Osteocyte (in vitro differentiated cells): ENCODE measurements around the gene FAM174C. TPM values are rescaled to one million over a fixed set of nuclear protein-coding genes. Genes with fewer than 3 reads are reported as not detected.
"Not testable (repeated sequence)": the region's sequence is repeated elsewhere in the genome, so short reads cannot be mapped to it uniquely, and the experiment has no call there.

Experiments
- DNase-seq: peaks from one replicate; pipeline ENCODE4 v3.0.0; 2021; ENCODE audit warnings: mixed read lengths; ENCODE audit not compliant: unreplicated experiment; ENCODE audit errors: extremely low spot score
- H3K27ac Mint-ChIP-seq: one replicate; pipeline ENCODE4 v1.8.0; 2021; ENCODE audit warnings: mild to moderate bottlenecking, mixed read lengths; ENCODE audit not compliant: unreplicated experiment
- H3K27me3 Mint-ChIP-seq: one replicate; pipeline ENCODE4 v1.8.0; 2021; ENCODE audit warnings: mixed read lengths; ENCODE audit not compliant: unreplicated experiment
- H3K36me3 Mint-ChIP-seq: one replicate; pipeline ENCODE4 v1.8.0; 2021; ENCODE audit warnings: mixed read lengths; ENCODE audit not compliant: unreplicated experiment
- H3K4me1 Mint-ChIP-seq: one replicate; pipeline ENCODE4 v1.8.0; 2021; ENCODE audit warnings: mixed read lengths; ENCODE audit not compliant: unreplicated experiment
- H3K4me3 Mint-ChIP-seq: one replicate; pipeline ENCODE4 v1.8.0; 2021; ENCODE audit warnings: mild to moderate bottlenecking, moderate library complexity, mixed read lengths; ENCODE audit not compliant: unreplicated experiment
- H3K9me3 Mint-ChIP-seq: one replicate; pipeline ENCODE4 v1.8.0; 2021; ENCODE audit warnings: mixed read lengths; ENCODE audit not compliant: unreplicated experiment
- total RNA-seq: library from RNA; stranded (reverse); gene quantifications from 2 replicates; pipeline ENCODE4 v1.2.1, GENCODE V29; 2021
- TF ChIP-seq, protein P1 (sequence below): fragments of 200-600 bp; sonication (generic); IDR thresholded peaks from 2 replicates; pipeline ENCODE4 v1.5.0; 2021; ENCODE audit warnings: antibody characterized with exemption, mild to moderate bottlenecking, moderate library complexity

FAM174C gene
- total RNA-seq, 1 donor from 2014 or later, result 35.3 TPM

DNA sequence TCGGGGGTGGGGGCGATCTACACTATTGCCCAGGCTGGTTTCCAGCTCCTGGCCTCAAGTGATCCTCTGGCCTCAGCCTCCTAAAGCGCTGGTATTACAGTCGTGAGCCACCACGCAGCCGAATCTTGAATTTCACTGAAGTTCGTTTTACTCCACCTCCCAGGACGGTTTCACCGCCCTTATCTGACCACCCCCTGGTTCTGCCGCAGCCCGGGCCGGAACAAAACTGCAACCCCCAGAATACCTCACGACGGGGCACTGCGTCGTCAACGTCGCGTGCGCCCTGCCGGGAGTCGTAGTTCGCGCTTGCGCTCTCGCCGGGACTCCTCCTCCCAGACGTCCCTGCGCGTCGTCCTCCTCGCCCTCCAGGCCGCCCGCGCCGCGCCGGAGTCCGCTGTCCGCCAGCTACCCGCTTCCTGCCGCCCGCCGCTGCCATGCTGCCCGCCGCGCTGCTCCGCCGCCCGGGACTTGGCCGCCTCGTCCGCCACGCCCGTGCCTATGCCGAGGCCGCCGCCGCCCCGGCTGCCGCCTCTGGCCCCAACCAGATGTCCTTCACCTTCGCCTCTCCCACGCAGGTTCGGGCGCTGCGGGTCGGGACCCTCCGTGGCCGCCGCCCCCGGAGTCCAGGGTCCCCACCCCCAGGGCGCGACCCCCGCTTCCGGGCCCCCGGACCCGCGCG is 33.8 kb upstream of the FAM174C start, which contains the start of gene ATP5F1D:
Gene ATP5F1D, plus strand, starts transcription at position 335 of the 679 bp plus-strand sequence. Its CDS starts 100 bp downstream, at position 435.
- TF ChIP-seq, protein P1, sequence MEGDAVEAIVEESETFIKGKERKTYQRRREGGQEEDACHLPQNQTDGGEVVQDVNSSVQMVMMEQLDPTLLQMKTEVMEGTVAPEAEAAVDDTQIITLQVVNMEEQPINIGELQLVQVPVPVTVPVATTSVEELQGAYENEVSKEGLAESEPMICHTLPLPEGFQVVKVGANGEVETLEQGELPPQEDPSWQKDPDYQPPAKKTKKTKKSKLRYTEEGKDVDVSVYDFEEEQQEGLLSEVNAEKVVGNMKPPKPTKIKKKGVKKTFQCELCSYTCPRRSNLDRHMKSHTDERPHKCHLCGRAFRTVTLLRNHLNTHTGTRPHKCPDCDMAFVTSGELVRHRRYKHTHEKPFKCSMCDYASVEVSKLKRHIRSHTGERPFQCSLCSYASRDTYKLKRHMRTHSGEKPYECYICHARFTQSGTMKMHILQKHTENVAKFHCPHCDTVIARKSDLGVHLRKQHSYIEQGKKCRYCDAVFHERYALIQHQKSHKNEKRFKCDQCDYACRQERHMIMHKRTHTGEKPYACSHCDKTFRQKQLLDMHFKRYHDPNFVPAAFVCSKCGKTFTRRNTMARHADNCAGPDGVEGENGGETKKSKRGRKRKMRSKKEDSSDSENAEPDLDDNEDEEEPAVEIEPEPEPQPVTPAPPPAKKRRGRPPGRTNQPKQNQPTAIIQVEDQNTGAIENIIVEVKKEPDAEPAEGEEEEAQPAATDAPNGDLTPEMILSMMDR, result no peak
- peak within 1 kb of the TSS; percentile 79 for H3K4me3 Mint-ChIP-seq
- H3K27me3 Mint-ChIP-seq, result no peaks in the 10 kb centered on the region
- H3K9me3 Mint-ChIP-seq, result no peaks in the 10 kb centered on the region
- peak; percentile 97 for DNase-seq
- no peaks in the 10 kb centered on the region for H3K36me3 Mint-ChIP-seq
- peaks cover 43% of the 10 kb centered on the region for H3K4me1 Mint-ChIP-seq
- H3K27ac Mint-ChIP-seq, result peak within 1 kb of the TSS; percentile 95

DNA sequence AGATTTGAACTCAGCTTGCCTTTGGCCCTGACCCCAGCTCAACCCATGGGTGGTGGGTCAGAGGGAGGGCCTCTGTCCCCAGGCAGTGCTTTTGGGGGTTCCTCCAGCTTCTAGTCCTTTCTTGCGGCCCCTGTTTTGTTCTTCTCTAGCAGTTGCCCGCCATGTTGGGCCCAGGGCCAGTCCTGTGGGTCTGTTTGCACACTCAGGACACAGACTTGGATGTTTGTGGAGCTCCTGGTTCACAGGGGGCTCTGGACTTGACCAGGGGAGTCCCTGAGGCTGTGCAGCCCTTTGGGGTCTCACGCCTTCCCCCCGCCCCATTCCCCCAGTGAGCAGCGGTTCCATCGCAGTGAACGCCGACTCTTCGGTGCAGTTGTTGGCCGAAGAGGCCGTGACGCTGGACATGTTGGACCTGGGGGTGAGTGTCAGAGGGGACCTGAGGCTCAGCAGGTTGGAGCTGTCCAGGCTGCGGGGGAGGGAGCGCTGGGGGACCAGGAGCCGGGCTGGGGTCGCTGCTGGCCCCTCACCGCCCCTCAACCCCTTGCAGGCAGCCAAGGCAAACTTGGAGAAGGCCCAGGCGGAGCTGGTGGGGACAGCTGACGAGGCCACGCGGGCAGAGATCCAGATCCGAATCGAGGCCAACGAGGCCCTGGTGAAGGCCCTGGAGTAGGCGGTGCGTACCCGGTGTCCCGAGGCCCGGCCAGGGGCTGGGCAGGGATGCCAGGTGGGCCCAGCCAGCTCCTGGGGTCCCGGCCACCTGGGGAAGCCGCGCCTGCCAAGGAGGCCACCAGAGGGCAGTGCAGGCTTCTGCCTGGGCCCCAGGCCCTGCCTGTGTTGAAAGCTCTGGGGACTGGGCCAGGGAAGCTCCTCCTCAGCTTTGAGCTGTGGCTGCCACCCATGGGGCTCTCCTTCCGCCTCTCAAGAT is 31.3 kb upstream of the FAM174C start:
- TF ChIP-seq, protein P1, result peak; percentile 92
- DNase-seq, result peak; percentile 94
- Mint-ChIP-seq H3K4me1 (peaks cover 38% of the 10 kb centered on the region), H3K36me3 (no peaks in the 10 kb centered on the region), H3K4me3 (peak overlapping the region; percentile 60), H3K9me3 (no peaks in the 10 kb centered on the region), H3K27ac (peak overlapping the region; percentile 85), H3K27me3 (no peaks in the 10 kb centered on the region)

DNA sequence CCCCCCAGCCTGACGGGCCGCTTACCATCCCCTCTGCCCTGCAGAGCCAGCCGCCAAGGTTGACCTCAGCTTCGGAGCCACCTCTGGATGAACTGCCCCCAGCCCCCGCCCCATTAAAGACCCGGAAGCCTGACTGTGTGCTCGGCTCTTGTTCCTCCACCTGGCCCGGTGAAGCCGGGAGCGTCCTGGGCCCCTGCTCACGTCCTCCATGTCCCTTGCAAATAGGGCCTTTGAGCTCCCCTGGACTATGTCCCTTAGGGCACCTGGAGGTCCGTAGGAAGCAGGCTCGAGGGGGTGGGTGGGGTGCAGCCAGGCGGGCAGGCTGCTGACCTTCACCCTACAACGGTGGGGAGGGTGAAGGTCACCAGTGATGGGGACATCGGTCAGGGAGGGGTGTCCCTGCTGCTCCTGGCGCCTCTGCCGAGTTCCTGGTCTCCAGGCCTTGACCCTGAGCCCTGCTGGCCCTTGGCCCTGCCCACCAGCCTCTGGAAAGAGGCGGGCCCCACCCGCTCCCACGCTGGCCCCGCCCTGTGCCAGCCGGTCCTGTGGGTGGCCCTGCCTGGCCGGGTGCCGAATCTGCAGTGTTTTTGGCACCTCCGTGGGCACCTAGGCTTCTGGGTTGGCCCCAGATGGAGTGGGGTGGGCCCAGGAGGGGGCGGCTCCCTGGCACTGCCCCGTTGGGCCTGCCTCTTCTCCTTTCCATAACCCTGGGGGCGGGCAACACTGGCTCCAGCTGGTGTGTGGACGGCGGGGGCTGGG is 30.5 kb upstream of the FAM174C start:
- H3K4me3 Mint-ChIP-seq, result peak overlapping the region; percentile 60
- no peaks in the 10 kb centered on the region for H3K36me3 Mint-ChIP-seq
- H3K27ac Mint-ChIP-seq, result peak overlapping the region; percentile 85
- H3K9me3 Mint-ChIP-seq, result no peaks in the 10 kb centered on the region
- no peaks in the 10 kb centered on the region for H3K27me3 Mint-ChIP-seq
- TF ChIP-seq, protein P1, result no peak
- peaks cover 38% of the 10 kb centered on the region for H3K4me1 Mint-ChIP-seq
- DNase-seq, result no peak

DNA sequence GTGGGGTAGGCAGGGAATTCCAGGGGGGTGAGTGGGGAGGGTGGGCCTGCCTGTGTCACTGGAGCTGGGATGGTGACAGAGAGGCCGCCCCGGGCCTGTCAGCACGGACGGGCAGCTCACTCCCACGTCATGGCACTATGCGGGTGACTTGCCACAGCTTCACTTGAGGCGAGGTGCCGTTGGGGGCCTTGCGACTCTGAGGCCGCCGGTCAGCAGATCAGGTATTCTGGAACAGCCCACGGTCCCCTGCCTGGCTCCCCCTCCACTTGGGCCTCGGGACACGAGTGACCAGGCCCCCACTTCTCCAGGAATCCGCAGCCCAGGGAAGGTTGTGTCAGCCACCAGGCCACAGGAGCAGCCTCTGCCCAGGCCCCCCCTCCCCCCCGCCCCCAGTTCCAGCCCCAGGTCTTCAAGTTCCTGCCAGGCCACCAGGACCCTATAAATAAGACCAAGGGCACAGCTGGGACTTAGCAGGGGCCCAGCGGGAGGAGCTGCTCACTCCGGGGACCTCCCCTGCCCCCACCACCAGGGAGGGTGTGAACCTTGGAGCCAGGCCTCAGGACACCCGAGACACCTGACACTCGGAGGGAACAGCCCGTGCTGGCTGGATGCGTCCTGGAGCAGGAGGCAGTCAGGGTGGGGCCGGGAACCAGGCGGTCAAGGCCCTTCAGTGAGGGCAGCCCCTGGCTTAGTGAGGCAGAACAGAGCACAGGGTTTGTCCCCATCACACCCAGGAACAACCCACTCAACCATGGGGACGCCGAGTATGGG is 29.7 kb upstream of the FAM174C start:
- Mint-ChIP-seq H3K4me3 (no peak overlapping the region), H3K36me3 (no peaks in the 10 kb centered on the region)

DNA sequence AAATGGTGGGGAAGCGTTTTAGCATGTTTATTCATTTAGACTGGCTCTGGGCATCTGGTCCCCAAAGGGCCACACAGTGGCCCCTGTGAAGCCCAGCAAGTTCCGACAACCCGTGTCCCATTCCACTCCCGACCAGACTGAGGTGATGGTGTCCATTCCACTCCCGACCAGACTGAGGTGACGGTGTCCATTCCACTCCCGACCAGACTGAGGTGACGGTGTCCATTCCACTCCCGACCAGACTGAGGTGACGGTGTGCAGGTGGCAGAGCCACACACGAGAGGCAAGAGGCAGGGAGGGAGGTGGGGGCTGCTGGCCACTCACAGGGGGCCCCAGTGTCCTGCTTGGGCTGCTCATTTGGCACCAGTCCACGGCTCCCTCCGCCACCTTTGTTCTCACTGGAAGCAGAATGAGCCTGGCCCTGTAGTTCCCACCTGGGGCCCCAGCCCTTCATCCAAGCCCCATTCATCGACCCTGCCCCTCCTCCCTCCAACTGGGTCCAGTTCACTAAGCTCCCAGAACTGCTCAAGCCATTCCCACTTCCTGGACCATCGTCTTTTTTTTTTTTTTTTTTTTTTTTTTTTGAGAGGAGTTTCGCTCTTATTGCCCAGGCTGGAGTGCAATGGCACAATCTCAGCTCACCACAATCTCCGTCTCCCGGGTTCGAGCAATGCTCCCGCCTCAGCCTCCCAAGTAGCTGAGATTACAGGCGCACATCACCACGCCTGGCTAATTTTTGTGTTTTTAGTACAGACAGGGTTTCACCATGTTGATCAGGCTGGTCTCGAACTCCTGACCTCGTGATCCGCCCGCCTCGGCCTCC is 28.9 kb upstream of the FAM174C start:
- H3K36me3 Mint-ChIP-seq, DNase-seq, H3K9me3 Mint-ChIP-seq, H3K4me3 Mint-ChIP-seq, H3K27me3 Mint-ChIP-seq: not testable (repeated sequence)
- peak overlapping the region; percentile 44 for H3K27ac Mint-ChIP-seq
- peaks cover 29% of the 10 kb centered on the region for H3K4me1 Mint-ChIP-seq

More for the DNA sequence above, 29.7 kb upstream of the FAM174C start:
- peaks cover 37% of the 10 kb centered on the region for H3K4me1 Mint-ChIP-seq
- no peaks in the 10 kb centered on the region for H3K9me3 Mint-ChIP-seq
- H3K27me3 Mint-ChIP-seq, result no peaks in the 10 kb centered on the region
- TF ChIP-seq, protein P1, result no peak
- no peak overlapping the region for H3K27ac Mint-ChIP-seq
- DNase-seq, result no peak
